Right lobe of liver (tissue), 6 donors: ENCODE data around the gene FAM120AOS. TPM values are rescaled to one million over a fixed set of nuclear protein-coding genes. Genes with fewer than 3 reads are reported as not detected.
A peak's percentile ranks its signal among the peaks of the same experiment; 100 is the strongest.

Source experiments
- ATAC-seq, 4 donors: fragments of 200-7000 bp; cut with Tn5 transposase; one replicate each; pipeline ENCODE4 v1.9.1; 2020; ENCODE audit warnings: mild to moderate bottlenecking in 4 of 4, moderate library complexity in 4 of 4
- DNase-seq, 3 donors: peaks; one replicate each; pipeline ENCODE4 v3.0.0-alpha.2; 2020
- H3K27ac ChIP-seq, 3 donors: fragments of 200-600 bp; one replicate each; pipeline ENCODE4 v1.8.0; 2022
- H3K27me3 ChIP-seq, 2 donors: fragments of 200-600 bp; one replicate each; pipeline ENCODE4 v1.8.0; 2022
- H3K36me3 ChIP-seq, 4 donors: fragments of 200-600 bp; sonication (generic) in 1 of 4; one replicate each; pipeline versions ENCODE4 v1.5.1 to v1.8.0; 2017 to 2022; ENCODE audit warnings: control low read depth in 1 of 4
- H3K4me1 ChIP-seq, 4 donors: fragments of 200-600 bp; sonication (generic) in 1 of 4; one replicate each; pipeline versions ENCODE4 v1.5.1 to v1.8.0; 2017 to 2022; ENCODE audit warnings: control low read depth in 1 of 4
- H3K4me3 ChIP-seq, 3 donors: fragments of 200-600 bp; one replicate each; pipeline ENCODE4 v1.8.0; 2022
- H3K9me3 ChIP-seq, 4 donors: fragments of 200-600 bp; sonication (generic) in 1 of 4; one replicate each; pipeline versions ENCODE4 v1.5.1 to v1.8.0; 2017 to 2022; ENCODE audit warnings: control low read depth in 1 of 4
- CTCF ChIP-seq, 4 donors: fragments of 200-600 bp in 3 of 4; fragments of 450-650 bp in 1 of 4; IDR thresholded peaks; one replicate each; pipeline versions ENCODE4 v1.5.1 to v1.8.0; 2016 to 2022; ENCODE audit warnings: antibody characterized with exemption in 4 of 4, mild to moderate bottlenecking in 2 of 4
- POLR2A ChIP-seq: fragments of 450-650 bp; IDR thresholded peaks from one replicate; pipeline ENCODE4 v1.6.1; 2017; ENCODE audit warnings: antibody characterized with exemption, mild to moderate bottlenecking
- WGBS: methylation state at CpG from one replicate; pipeline ENCODE4 v1.1.6; 2018; ENCODE audit warnings: low coverage, low lambda C conversion rate; ENCODE audit not compliant: insufficient coverage; ENCODE audit errors: missing lambda C conversion rate; 5-methylcytosine and 5-hydroxymethylcytosine counted together
- intact Hi-C, 2 donors: fragments of 100-400 bp; cut with DNase I; formaldehyde crosslinking; loops; one replicate each; pipeline versions ENCODE4 v1.11.2 to v1.14.1; 2022
- total RNA-seq, 6 experiments: library from RNA; depleted of rRNA in 2 of 6; stranded (reverse); fragments of >200 nt in 2 of 6; fragmentation: NEBNext Ultra II Directional in 3 of 6; extraction: Animal tissue kit (Norgen Biotek cat#: 25700) in 3 of 6; gene quantifications; one replicate each; pipeline versions ENCODE4 v1.1.0 to v1.2.4, GENCODE V29; 2016 to 2023
- donor health status: DM: no; HTN: yes; CAD: no.
- donor health status: DM: no; HTN: no; CAD: no.
- donor health status: DM: no; HTN: no; CAD: no.
- donor health status: DM: no; HTN: yes; CAD: no.
- donor health status: DM: no; HTN: yes; CAD: no.

Gene FAM120AOS
- total RNA-seq, 6 experiments from 2014 or later = 14.4 to 20.8 (median 17.9) TPM

GRCh38 chr9:93473411-93473810 lies 20.0 kb upstream of the FAM120AOS start:
- no peak for DNase-seq
- Histone ChIP-seq H3K36me3 (peaks cover 0 to 10% (median 0%) of the 10 kb centered on the region in 4 donors), H3K27ac (no peak overlapping the region), H3K4me1 (peaks cover under 1 to 23% (median 5%) of the 10 kb centered on the region in 4 donors), H3K27me3 (no peaks in the 10 kb centered on the region), H3K9me3 (no peaks in the 10 kb centered on the region), H3K4me3 (no peak overlapping the region)
- TF ChIP-seq POLR2A (no peak), CTCF (IDR thresholded peaks at IDR 0.05) (no peak)
- intact Hi-C loops = no loop called here
- 85% methylated on average over 5 of the region's 5 CpGs for WGBS
- ATAC-seq = peak in 1 of 4 donors; percentile 46

GRCh38 chr9:93471124-93471523 lies 17.7 kb upstream of the FAM120AOS start:
- no peak for ATAC-seq
- H3K9me3 ChIP-seq = no peaks in the 10 kb centered on the region
- no peak overlapping the region for H3K4me3 ChIP-seq
- no peak overlapping the region for H3K27ac ChIP-seq
- 81% methylated on average over 6 of the region's 6 CpGs for WGBS
- no peak for DNase-seq
- intact Hi-C loops = no loop called here
- peaks cover 3 to 45% (median 17%) of the 10 kb centered on the region in 4 donors for H3K4me1 ChIP-seq
- H3K27me3 ChIP-seq = no peaks in the 10 kb centered on the region
- peaks cover 0 to 8% (median 0%) of the 10 kb centered on the region in 4 donors for H3K36me3 ChIP-seq
- TF ChIP-seq CTCF (IDR thresholded peaks at IDR 0.05) (no peak), POLR2A (no peak)

- Histone ChIP-seq H3K27ac (no peak overlapping the region), H3K4me1 (peaks cover 3 to 49% (median 19%) of the 10 kb centered on the region in 4 donors), H3K27me3 (no peaks in the 10 kb centered on the region), H3K4me3 (no peak overlapping the region), H3K9me3 (no peaks in the 10 kb centered on the region), H3K36me3 (peaks cover 0 to 8% (median 0%) of the 10 kb centered on the region in 4 donors)
- no peak for TF ChIP-seq CTCF (IDR thresholded peaks at IDR 0.05)
- 63% methylated on average over 4 of the region's 5 CpGs for WGBS
- no peak for ATAC-seq
- DNase-seq = no peak
- intact Hi-C loops = no loop called here
Measured at GRCh38 chr9:93470391-93470790, 17.0 kb upstream of the FAM120AOS start.

GRCh38 chr9:93468763-93469456 lies 15.5 kb upstream of the FAM120AOS start:
- no peak overlapping the region for H3K4me3 ChIP-seq
- no peaks in the 10 kb centered on the region for H3K27me3 ChIP-seq
- ATAC-seq (peak; percentile 14 to 51 (median 39)), DNase-seq (no peak)
- WGBS = 36% methylated on average over 4 of the region's 5 CpGs
- intact Hi-C loops = no loop called here
- TF ChIP-seq CTCF (IDR thresholded peaks at IDR 0.05) (no peak), POLR2A (no peak)
- no peaks in the 10 kb centered on the region for H3K9me3 ChIP-seq
- peak overlapping the region in 1 of 3 donors; percentile 34 for H3K27ac ChIP-seq
- peaks cover 0 to under 1% (median 0%) of the 10 kb centered on the region in 4 donors for H3K36me3 ChIP-seq
- peaks cover 3 to 49% (median 22%) of the 10 kb centered on the region in 4 donors for H3K4me1 ChIP-seq
